Left ventricle myocardium inferior (tissue), 1 donor: Measurements from ENCODE around the gene DNAAF8. TPM values are rescaled to one million over a fixed set of nuclear protein-coding genes. Genes with fewer than 3 reads are reported as not detected.
A peak's percentile ranks its signal among the peaks of the same experiment; 100 is the strongest.

Experiments used
- DNase-seq: peaks from one replicate; pipeline ENCODE4 v3.0.0-alpha.2; 2020
- H3K27ac ChIP-seq: fragments of 200-600 bp; replicated peaks from 2 replicates; pipeline ENCODE4 v1.8.0; 2021
- H3K27me3 ChIP-seq: fragments of 200-600 bp; 2 replicates; pipeline ENCODE4 v1.8.0; 2021; ENCODE audit warnings: low read depth
- H3K36me3 ChIP-seq: fragments of 200-600 bp; 2 replicates; pipeline ENCODE4 v1.8.0; 2021
- H3K4me1 ChIP-seq: fragments of 200-600 bp; 2 replicates; pipeline ENCODE4 v1.8.0; 2021
- H3K4me3 ChIP-seq: fragments of 200-600 bp; 2 replicates; pipeline ENCODE4 v1.8.0; 2021; ENCODE audit warnings: mild to moderate bottlenecking, moderate library complexity
- H3K9me3 ChIP-seq: fragments of 200-600 bp; replicated peaks from 2 replicates; pipeline ENCODE4 v1.8.0; 2021
- CTCF ChIP-seq: fragments of 200-600 bp; IDR thresholded peaks from 2 replicates; pipeline ENCODE4 v1.8.0; 2021; ENCODE audit warnings: antibody characterized with exemption, mild to moderate bottlenecking, borderline replicate concordance
- intact Hi-C: fragments of 100-400 bp; cut with micrococcal nuclease; formaldehyde crosslinking; loops from one replicate; pipeline ENCODE4 v1.11.0; 2022
- total RNA-seq: library from RNA; stranded (reverse); fragmentation: NEBNext Ultra II Directional; extraction: Animal tissue kit (Norgen Biotek cat#: 25700); gene quantifications from one replicate; pipeline ENCODE4 v1.2.1, GENCODE V29; 2021
- donor health status: DM: no; HTN: yes; CAD: no; lungs with severe emphysema.

DNAAF8 gene
- total RNA-seq, 1 donor from 2014 or later: 0.77 TPM

DNA sequence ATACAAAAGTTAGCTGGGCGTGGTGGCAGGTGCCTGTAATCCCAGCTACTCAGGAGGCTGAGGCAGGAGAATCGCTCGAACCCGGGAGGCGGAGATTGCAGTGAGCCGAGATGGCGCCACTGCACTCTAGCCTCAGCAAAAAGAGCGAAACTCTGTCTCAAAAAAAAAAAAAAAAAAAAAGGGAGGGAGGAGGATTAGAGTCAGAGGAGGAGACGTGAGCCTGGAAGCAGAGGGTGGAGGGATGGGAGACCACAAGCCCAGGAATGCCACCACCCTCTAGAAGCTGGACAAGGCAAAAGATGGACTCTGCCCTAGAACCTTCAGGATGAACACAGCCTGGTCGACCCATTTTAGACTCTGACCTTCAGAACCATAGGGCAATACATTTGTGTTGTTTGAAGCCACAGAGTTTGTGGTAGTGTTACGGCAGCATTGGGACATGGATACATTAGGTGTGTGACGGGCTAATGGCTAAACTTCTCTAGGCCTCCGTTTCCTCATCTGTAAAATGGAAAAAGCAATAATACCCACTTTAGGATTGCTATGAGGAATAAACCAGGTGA lies 58.7 kb downstream of the DNAAF8 start:
- Histone ChIP-seq H3K36me3 (peaks cover 15% of the 10 kb centered on the region), H3K4me1 (no peaks in the 10 kb centered on the region), H3K27ac (no peak overlapping the region), H3K9me3 (no peaks in the 10 kb centered on the region), H3K27me3 (no peaks in the 10 kb centered on the region), H3K4me3 (no peak overlapping the region)
- intact Hi-C loops: no loop called here
- DNase-seq: no peak
- no peak for TF ChIP-seq CTCF

- intact Hi-C loops: no loop called here
- peaks cover 7% of the 10 kb centered on the region for H3K4me1 ChIP-seq
- no peaks in the 10 kb centered on the region for H3K9me3 ChIP-seq
- DNase-seq: no peak
- H3K27me3 ChIP-seq: no peaks in the 10 kb centered on the region
- H3K36me3 ChIP-seq: peaks cover 30% of the 10 kb centered on the region
- TF ChIP-seq CTCF: no peak
- no peak within 1 kb of the TSS for H3K4me3 ChIP-seq
- H3K27ac ChIP-seq: no peak within 1 kb of the TSS
Measured at GRCh38 chr16:4795181-4795827, 61.0 kb downstream of the DNAAF8 start, which contains the start of gene SMIM22. TSS of gene SMIM22 (plus strand) at chr16:4795369. CDS start at chr16:4795735, 366 bp downstream.

GRCh38 chr16:4795828-4796572 lies 61.7 kb downstream of the DNAAF8 start:
- no peak overlapping the region for H3K27ac ChIP-seq
- no peak for TF ChIP-seq CTCF
- H3K4me3 ChIP-seq: no peak overlapping the region
- no peak for DNase-seq
- H3K4me1 ChIP-seq: peaks cover 14% of the 10 kb centered on the region
- peaks cover 30% of the 10 kb centered on the region for H3K36me3 ChIP-seq
- H3K9me3 ChIP-seq: no peaks in the 10 kb centered on the region
- H3K27me3 ChIP-seq: no peaks in the 10 kb centered on the region
- intact Hi-C loops: no loop called here

GRCh38 chr16:4796982-4797804 lies 62.9 kb downstream of the DNAAF8 start:
- Histone ChIP-seq H3K9me3 (no peaks in the 10 kb centered on the region), H3K4me1 (peaks cover 26% of the 10 kb centered on the region), H3K27ac (peak overlapping the region; percentile 16), H3K27me3 (no peaks in the 10 kb centered on the region), H3K36me3 (peaks cover 30% of the 10 kb centered on the region), H3K4me3 (no peak overlapping the region)
- DNase-seq: no peak
- no peak for TF ChIP-seq CTCF
- intact Hi-C loops: no loop called here

- peak overlapping the region; percentile 16 for H3K27ac ChIP-seq
- peaks cover 30% of the 10 kb centered on the region for H3K36me3 ChIP-seq
- peaks cover 28% of the 10 kb centered on the region for H3K4me1 ChIP-seq
- intact Hi-C loops: no loop called here
- no peak for DNase-seq
- H3K27me3 ChIP-seq: no peaks in the 10 kb centered on the region
- H3K4me3 ChIP-seq: no peak overlapping the region
- no peaks in the 10 kb centered on the region for H3K9me3 ChIP-seq
- no peak for TF ChIP-seq CTCF
Measured at GRCh38 chr16:4797805-4798252, 63.5 kb downstream of the DNAAF8 start.
